ENCODE results near the gene LCN2. TPM values are rescaled to one million over a fixed set of nuclear protein-coding genes. Genes with fewer than 3 reads are reported as not detected.
A peak's percentile ranks its signal among the peaks of the same experiment; 100 is the strongest.

Gene LCN2
- total and polyA plus RNA-seq, 9 of the 15 experiments (the other 6 are each of a cell fraction or from before 2014, with no cell fraction given): 0.10 to 1.2 (median 0.44) TPM; not detected in 1

- no peak for TF ChIP-seq RBM15 (IDR thresholded peaks at IDR 0.05; ENCODE audit: insufficient read depth, low read length)
- 0 out of 2 replicates have a peak, but pooled peaks have one; percentile 45 for TF ChIP-seq NFXL1 (CRISPR knock-in tag; IDR thresholded peaks at IDR 0.05)
- TF ChIP-seq ILK (tag; IDR thresholded peaks at IDR 0.05; ENCODE audit: borderline replicate concordance, low read depth): no peak
- peak; percentile 70 for TF ChIP-seq JUND (IDR thresholded peaks at IDR 0.05; ENCODE audit: borderline replicate concordance, low read depth, low read length)
- TF ChIP-seq JUND (tag; IDR thresholded peaks at IDR 0.05; ENCODE audit: borderline replicate concordance, low read depth, low read length): no peak; the same call in 1 of the 3 replicates
- TF ChIP-seq EZH2 (IDR thresholded peaks at IDR 0.05; ENCODE audit: borderline replicate concordance, low read depth, low read length): no peak
- no peak for TF ChIP-seq SIRT6 (IDR thresholded peaks at IDR 0.05; ENCODE audit: low read depth, low read length)
- peak; percentile 82; the same call in 1 of the 2 replicates for TF ChIP-seq TAF7 (tag; IDR thresholded peaks at IDR 0.05)
- TF ChIP-seq CHCHD3 (CRISPR knock-in tag; IDR thresholded peaks at IDR 0.05): peak; percentile 95
- no peak for TF ChIP-seq ZNF780A (CRISPR knock-in tag; IDR thresholded peaks at IDR 0.05)
- no peak for TF ChIP-seq ZNF263 (CRISPR knock-in tag; IDR thresholded peaks at IDR 0.05; ENCODE audit: borderline replicate concordance)
- no peak for TF ChIP-seq ZFX (CRISPR knock-in tag; IDR thresholded peaks at IDR 0.05)
- no peak for TF ChIP-seq MITF (IDR thresholded peaks at IDR 0.05)
- TF ChIP-seq MLX (CRISPR knock-in tag; conservative IDR thresholded peaks at IDR 0.05): peak; percentile 42 to 77; a peak in 2 of 4 replicates
- no peak for TF ChIP-seq ESRRA (IDR thresholded peaks at IDR 0.05; ENCODE audit: borderline replicate concordance, low read depth)
- no peak; a peak in 1 of 4 replicates for TF ChIP-seq ZMIZ1 (IDR thresholded peaks at IDR 0.05; ENCODE audit: low read depth in 2 of 2, low read length in 2 of 2)
- 0 out of 2 replicates have a peak, but pooled peaks have one; percentile 18 for TF ChIP-seq SPI1 (IDR thresholded peaks at IDR 0.05; ENCODE audit: borderline replicate concordance, low read depth, low read length)
- TF ChIP-seq ZFP1 (CRISPR knock-in tag; IDR thresholded peaks at IDR 0.05): no peak
- no peak for TF ChIP-seq ZBTB34 (CRISPR knock-in tag; IDR thresholded peaks at IDR 0.05)
- TF ChIP-seq NFE2 (IDR thresholded peaks at IDR 0.05; ENCODE audit: low read depth): no peak
These were observed 10.7 kb downstream of the LCN2 start, which contains the start of gene BBLN (continued) for GRCh38 chr9:128159784-128160602.
